GM10248 (cell line): ENCODE data around the gene ZBTB7C.

Experiments
- CTCF ChIA-PET: fragments of 300-600 bp; sonication (Branson Sonifier 250); formaldehyde crosslinking; extraction: SDS; loops from one replicate; lab custom pipeline; 2021; ENCODE audit warnings: antibody characterized with exemption; lab: Yijun Ruan, JAX
- POLR2A ChIA-PET: fragments of 350-650 bp; sonication (Branson Sonifier 250); formaldehyde crosslinking; extraction: SDS; loops from one replicate; lab custom pipeline; 2020; ENCODE audit warnings: antibody characterized with exemption; lab: Yijun Ruan, JAX
- DNase-seq: peaks from one replicate; pipeline ENCODE4 v3.0.0; 2012; ENCODE audit errors: extremely low spot score
- CTCF ChIP-seq: IDR thresholded peaks from 2 replicates; pipeline ENCODE4 v1.5.1; 2012; ENCODE audit warnings: mild to moderate bottlenecking, low read depth; ENCODE audit errors: extremely low read depth, missing control alignments, control extremely low read depth

Gene ZBTB7C

GRCh38 chr18:48215876-48216638 lies 193.1 kb downstream of the ZBTB7C start:
- DNase-seq: no peak
- TF ChIP-seq CTCF: no peak

GRCh38 chr18:48213791-48214190 lies 195.4 kb downstream of the ZBTB7C start:
- ChIA-PET POLR2A (no interaction called here), CTCF (interaction anchor here (0.9 kb wide), 1 partner anchor 9 kb away, joined by 3 read pairs; no protein-coding TSS in a partner anchor)
- no peak for DNase-seq
- no peak for TF ChIP-seq CTCF

More at GRCh38 chr18:48215876-48216638, 193.1 kb downstream of the ZBTB7C start:
- ChIA-PET POLR2A (no interaction called here), CTCF (no interaction called here)

- POLR2A ChIA-PET: no interaction called here
- DNase-seq: no peak
- no peak for TF ChIP-seq CTCF
- CTCF ChIA-PET: interaction anchor here (1.0 kb wide), 1 partner anchor 43 kb away, joined by 3 read pairs; no protein-coding TSS in a partner anchor
Observed at GRCh38 chr18:48208432-48209140, 200.6 kb downstream of the ZBTB7C start.

- no peak for TF ChIP-seq CTCF
- ChIA-PET POLR2A (no interaction called here), CTCF (interaction anchor here (0.9 kb wide), 1 partner anchor 15 kb away, joined by 3 read pairs; no protein-coding TSS in a partner anchor)
- no peak for DNase-seq
Observed at GRCh38 chr18:48207733-48208132, 201.4 kb downstream of the ZBTB7C start.

- CTCF ChIA-PET: interaction anchor here (1.0 kb wide), 1 partner anchor 10 kb away, joined by 3 read pairs; no protein-coding TSS in a partner anchor
- TF ChIP-seq CTCF: no peak
- POLR2A ChIA-PET: no interaction called here
- no peak for DNase-seq
Observed at GRCh38 chr18:48206887-48207286, 202.3 kb downstream of the ZBTB7C start.

- ChIA-PET POLR2A (no interaction called here), CTCF (interaction anchor here (0.9 kb wide), 1 partner anchor 9 kb away, joined by 3 read pairs; no protein-coding TSS in a partner anchor)
- no peak for DNase-seq
- TF ChIP-seq CTCF: no peak
Observed at GRCh38 chr18:48203961-48204666, 205.1 kb downstream of the ZBTB7C start.
